Endothelial cell of umbilical vein (primary cell): ENCODE data around the gene MSANTD3.

ENCODE experiments used
- EZH2 ChIP-seq: IDR thresholded peaks from 2 replicates; pipeline ENCODE4 v1.6.1; 2012; ENCODE audit warnings: borderline replicate concordance, low read depth, mild to moderate bottlenecking, moderate library complexity, low read length, inconsistent platforms; ENCODE audit not compliant: severe bottlenecking
- POLR2A ChIP-seq: IDR thresholded peaks from 2 replicates; pipeline ENCODE4 v1.6.1; 2012; ENCODE audit warnings: low read depth, mild to moderate bottlenecking, control low read depth, low read length
- POLR2AphosphoS5 ChIP-seq: IDR thresholded peaks from 2 replicates; pipeline ENCODE4 v1.6.1; 2012; ENCODE audit warnings: low read depth, mild to moderate bottlenecking, control low read depth, low read length, moderate library complexity; ENCODE audit not compliant: insufficient read depth
- TF ChIP-seq, protein P1 (sequence below), 2 donors: IDR thresholded peaks; 1 replicate in 1 of 2; 2 replicates in 1 of 2; pipeline ENCODE4 v1.5.1; 2011; ENCODE audit warnings: low read length in 2 of 2, mild to moderate bottlenecking in 2 of 2, moderate library complexity in 2 of 2, control low read depth in 1 of 2, inconsistent platforms in 1 of 2, low read depth in 1 of 2; ENCODE audit not compliant: insufficient read depth in 1 of 2; ENCODE audit errors: extremely low read depth in 1 of 2

DNA sequence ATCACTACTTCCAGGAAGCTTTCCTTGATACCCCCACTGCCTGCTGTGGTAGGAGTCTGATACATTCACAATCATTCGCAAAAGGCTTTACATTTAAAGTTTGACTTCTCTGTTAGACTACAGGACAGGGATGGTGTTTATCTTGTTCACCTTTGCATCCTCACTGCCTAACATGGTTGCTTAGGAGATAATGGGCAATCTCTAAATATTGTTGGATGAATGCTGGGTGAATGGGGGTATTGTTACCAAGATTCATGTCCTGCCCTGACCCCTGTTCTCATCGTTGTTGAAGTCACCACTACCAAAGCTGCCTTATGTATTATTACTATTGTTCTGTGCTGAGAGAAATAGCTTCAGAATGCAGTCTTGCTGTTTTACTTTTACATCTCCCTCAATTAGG, 38.3 kb downstream of the MSANTD3 start:
- TF ChIP-seq POLR2A: no peak
- TF ChIP-seq, protein P1, sequence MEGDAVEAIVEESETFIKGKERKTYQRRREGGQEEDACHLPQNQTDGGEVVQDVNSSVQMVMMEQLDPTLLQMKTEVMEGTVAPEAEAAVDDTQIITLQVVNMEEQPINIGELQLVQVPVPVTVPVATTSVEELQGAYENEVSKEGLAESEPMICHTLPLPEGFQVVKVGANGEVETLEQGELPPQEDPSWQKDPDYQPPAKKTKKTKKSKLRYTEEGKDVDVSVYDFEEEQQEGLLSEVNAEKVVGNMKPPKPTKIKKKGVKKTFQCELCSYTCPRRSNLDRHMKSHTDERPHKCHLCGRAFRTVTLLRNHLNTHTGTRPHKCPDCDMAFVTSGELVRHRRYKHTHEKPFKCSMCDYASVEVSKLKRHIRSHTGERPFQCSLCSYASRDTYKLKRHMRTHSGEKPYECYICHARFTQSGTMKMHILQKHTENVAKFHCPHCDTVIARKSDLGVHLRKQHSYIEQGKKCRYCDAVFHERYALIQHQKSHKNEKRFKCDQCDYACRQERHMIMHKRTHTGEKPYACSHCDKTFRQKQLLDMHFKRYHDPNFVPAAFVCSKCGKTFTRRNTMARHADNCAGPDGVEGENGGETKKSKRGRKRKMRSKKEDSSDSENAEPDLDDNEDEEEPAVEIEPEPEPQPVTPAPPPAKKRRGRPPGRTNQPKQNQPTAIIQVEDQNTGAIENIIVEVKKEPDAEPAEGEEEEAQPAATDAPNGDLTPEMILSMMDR (IDR thresholded peaks at IDR 0.05; ENCODE audit: extremely low read depth in 1 of 2, insufficient read depth in 1 of 2, low read depth in 1 of 2, low read length in 2 of 2): no peak
- TF ChIP-seq EZH2: no peak
- TF ChIP-seq POLR2AphosphoS5: no peak
